ENCODE results near the gene ITSN1. TPM values are rescaled to one million over a fixed set of nuclear protein-coding genes. Genes with fewer than 3 reads are reported as not detected.
A peak's percentile ranks its signal among the peaks of the same experiment; 100 is the strongest.

The ITSN1 gene
- total and polyA plus RNA-seq, 4 donors = 11.2 to 46.0 (median 19.8) TPM

DNA sequence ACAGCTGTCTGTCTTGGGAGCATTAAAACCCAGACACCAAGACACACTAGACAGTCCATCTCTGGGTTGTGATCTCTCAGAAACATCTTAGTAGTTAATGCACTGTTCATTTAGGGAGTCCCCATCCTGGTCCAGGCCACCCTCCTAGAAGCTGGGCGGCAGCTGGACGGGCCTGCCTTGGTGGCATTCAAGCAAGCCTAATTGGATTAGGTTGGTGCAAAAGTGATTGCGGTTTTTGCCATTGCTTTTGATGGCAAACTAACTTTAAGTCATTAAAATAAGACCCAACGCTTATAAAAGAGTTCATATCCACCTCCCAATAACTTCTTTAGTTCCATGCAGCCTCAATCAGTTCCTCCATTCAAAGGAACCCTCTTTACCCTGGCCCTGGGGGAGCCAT is 251.6 kb downstream of the ITSN1 start:
- Histone ChIP-seq H3K9me3 (ENCODE audit: control insufficient read depth in 4 of 4, insufficient read depth in 3 of 4, low read length in 3 of 4) (no peaks in the 10 kb centered on the region), H3K27ac (ENCODE audit: low read depth in 1 of 2, low read length in 1 of 2) (no peak overlapping the region), H3K27me3 (ENCODE audit: control insufficient read depth in 3 of 3, insufficient read depth in 3 of 3, low read length in 2 of 3) (no peaks in the 10 kb centered on the region), H3K4me1 (ENCODE audit: control insufficient read depth in 5 of 5, insufficient read depth in 5 of 5, low read length in 5 of 5) (peaks cover 0 to 19% (median 3%) of the 10 kb centered on the region in 5 donors), H3K4me3 (no peak overlapping the region), H3K36me3 (ENCODE audit: control insufficient read depth in 4 of 4, insufficient read depth in 4 of 4, low read length in 4 of 4) (no peaks in the 10 kb centered on the region), H3K9ac (ENCODE audit: insufficient read depth in 1 of 2, low read length in 2 of 2) (no peak overlapping the region)
- no peak for TF ChIP-seq CTCF (IDR thresholded peaks at IDR 0.05; ENCODE audit: control extremely low read depth, extremely low read depth)
- WGBS, 2 donors = 88 to 97% methylated on average over 4 of the region's 4 CpGs
- ATAC-seq (ENCODE audit: insufficient read depth, low FRiP score) = no peak
- DNase-seq = no peak

GRCh38 chr21:33894736-33895288 is 252.5 kb downstream of the ITSN1 start:
- peaks cover 0 to 23% (median 3%) of the 10 kb centered on the region in 5 donors for H3K4me1 ChIP-seq (ENCODE audit: control insufficient read depth in 5 of 5, insufficient read depth in 5 of 5, low read length in 5 of 5)
- peaks cover 0 to 2% (median 0%) of the 10 kb centered on the region in 4 donors for H3K36me3 ChIP-seq (ENCODE audit: control insufficient read depth in 4 of 4, insufficient read depth in 4 of 4, low read length in 4 of 4)
- H3K9me3 ChIP-seq (ENCODE audit: control insufficient read depth in 4 of 4, insufficient read depth in 3 of 4, low read length in 3 of 4) = no peaks in the 10 kb centered on the region
- no peaks in the 10 kb centered on the region for H3K27me3 ChIP-seq (ENCODE audit: control insufficient read depth in 3 of 3, insufficient read depth in 3 of 3, low read length in 2 of 3)
- no peak overlapping the region for H3K9ac ChIP-seq (ENCODE audit: insufficient read depth in 1 of 2, low read length in 2 of 2)
- peak; percentile 88 for ATAC-seq (ENCODE audit: insufficient read depth, low FRiP score)
- H3K4me3 ChIP-seq = no peak overlapping the region
- no peak overlapping the region for H3K27ac ChIP-seq (ENCODE audit: low read depth in 1 of 2, low read length in 1 of 2)
- TF ChIP-seq CTCF (IDR thresholded peaks at IDR 0.05; ENCODE audit: control extremely low read depth, extremely low read depth) = no peak
- WGBS, 2 donors = 4 to 5% methylated on average over 20 of the region's 20 CpGs
- peak; percentile 91 to 92 (median 91) for DNase-seq

- no peak overlapping the region for H3K4me3 ChIP-seq
- no peak for DNase-seq
- H3K4me1 ChIP-seq (ENCODE audit: control insufficient read depth in 5 of 5, insufficient read depth in 5 of 5, low read length in 5 of 5) = peaks cover 0 to 24% (median 3%) of the 10 kb centered on the region in 5 donors
- no peak overlapping the region for H3K9ac ChIP-seq (ENCODE audit: insufficient read depth in 1 of 2, low read length in 2 of 2)
- WGBS, 2 donors = 81 to 97% methylated on average over 28 of the region's 28 CpGs
- H3K27ac ChIP-seq (ENCODE audit: low read depth in 1 of 2, low read length in 1 of 2) = no peak overlapping the region
- H3K27me3 ChIP-seq (ENCODE audit: control insufficient read depth in 3 of 3, insufficient read depth in 3 of 3, low read length in 2 of 3) = no peaks in the 10 kb centered on the region
- no peaks in the 10 kb centered on the region for H3K9me3 ChIP-seq (ENCODE audit: control insufficient read depth in 4 of 4, insufficient read depth in 3 of 4, low read length in 3 of 4)
- peaks cover 0 to 2% (median 0%) of the 10 kb centered on the region in 4 donors for H3K36me3 ChIP-seq (ENCODE audit: control insufficient read depth in 4 of 4, insufficient read depth in 4 of 4, low read length in 4 of 4)
- ATAC-seq (ENCODE audit: insufficient read depth, low FRiP score) = no peak
- TF ChIP-seq CTCF (IDR thresholded peaks at IDR 0.05; ENCODE audit: control extremely low read depth, extremely low read depth) = no peak
Observed at GRCh38 chr21:33895356-33895755, 253.1 kb downstream of the ITSN1 start.

DNA sequence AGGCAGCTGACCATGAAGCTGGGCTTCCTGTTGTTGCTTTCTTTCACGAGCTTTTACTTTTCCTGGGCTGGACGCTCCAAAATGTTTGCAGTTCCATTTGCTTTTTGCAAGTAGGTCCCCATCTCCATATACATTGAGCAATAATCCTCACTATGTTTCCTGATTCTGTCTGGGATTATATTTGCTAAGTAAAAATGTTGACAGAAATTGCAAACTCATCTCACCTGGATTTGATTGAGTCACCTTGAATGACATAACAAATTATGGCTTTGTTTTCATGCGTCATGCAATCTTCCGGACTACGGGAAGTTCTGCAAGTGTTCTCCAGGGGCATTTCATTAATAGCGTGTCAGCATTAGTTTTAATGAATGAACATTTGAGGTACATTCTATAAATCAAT is 254.4 kb downstream of the ITSN1 start:
- 43 to 79% methylated on average over 6 of the region's 6 CpGs for WGBS, 2 donors
- no peak for TF ChIP-seq CTCF (IDR thresholded peaks at IDR 0.05; ENCODE audit: control extremely low read depth, extremely low read depth)
- no peak for DNase-seq

More for the DNA sequence above, 254.4 kb downstream of the ITSN1 start:
- H3K9me3 ChIP-seq (ENCODE audit: control insufficient read depth in 4 of 4, insufficient read depth in 3 of 4, low read length in 3 of 4) = no peaks in the 10 kb centered on the region
- no peak overlapping the region for H3K9ac ChIP-seq (ENCODE audit: insufficient read depth in 1 of 2, low read length in 2 of 2)
- H3K4me1 ChIP-seq (ENCODE audit: control insufficient read depth in 5 of 5, insufficient read depth in 5 of 5, low read length in 5 of 5) = peaks cover 0 to 24% (median 3%) of the 10 kb centered on the region in 5 donors
- no peak for ATAC-seq (ENCODE audit: insufficient read depth, low FRiP score)
- H3K36me3 ChIP-seq (ENCODE audit: control insufficient read depth in 4 of 4, insufficient read depth in 4 of 4, low read length in 4 of 4) = peaks cover 0 to 6% (median 0%) of the 10 kb centered on the region in 4 donors
- H3K4me3 ChIP-seq = no peak overlapping the region
- H3K27me3 ChIP-seq (ENCODE audit: control insufficient read depth in 3 of 3, insufficient read depth in 3 of 3, low read length in 2 of 3) = no peaks in the 10 kb centered on the region
- no peak overlapping the region for H3K27ac ChIP-seq (ENCODE audit: low read depth in 1 of 2, low read length in 1 of 2)

All from lung (tissue), 12 donors.